Aorta (tissue), 5 donors: ENCODE results near the gene AKNAD1. TPM values are rescaled to one million over a fixed set of nuclear protein-coding genes. Genes with fewer than 3 reads are reported as not detected.
A peak's percentile ranks its signal among the peaks of the same experiment; 100 is the strongest.

ENCODE experiments used
- ATAC-seq: fragments of 200-7000 bp; cut with Tn5 transposase; one replicate; pipeline ENCODE4 v1.9.1; 2022; ENCODE audit warnings: moderate library complexity; ENCODE audit not compliant: low FRiP score
- DNase-seq, 2 donors: peaks; one replicate each; pipeline ENCODE4 v3.0.0-alpha.2; 2020
- H3K27ac ChIP-seq, 2 donors: one replicate each; pipeline ENCODE4 v1.5.1; 2013; ENCODE audit warnings: low read length in 2 of 2, mild to moderate bottlenecking in 2 of 2, moderate library complexity in 2 of 2, control low read depth in 1 of 2, inconsistent platforms in 1 of 2, low read depth in 1 of 2
- H3K27me3 ChIP-seq, 2 donors: one replicate each; pipeline ENCODE4 v1.6.1; 2013; ENCODE audit warnings: control low read depth in 1 of 2, low read length in 1 of 2, mild to moderate bottlenecking in 1 of 2, moderate library complexity in 1 of 2; ENCODE audit not compliant: insufficient read depth in 2 of 2, control insufficient read depth in 1 of 2
- H3K36me3 ChIP-seq, 2 donors: one replicate each; pipeline ENCODE4 v1.6.1; 2013; ENCODE audit warnings: control low read depth in 1 of 2, low read length in 1 of 2, mild to moderate bottlenecking in 1 of 2; ENCODE audit not compliant: insufficient read depth in 2 of 2, control insufficient read depth in 1 of 2
- H3K4me1 ChIP-seq, 2 donors: one replicate each; pipeline ENCODE4 v1.6.1; 2013; ENCODE audit warnings: low read length in 2 of 2, control low read depth in 1 of 2, mild to moderate bottlenecking in 1 of 2, moderate library complexity in 1 of 2; ENCODE audit not compliant: insufficient read depth in 2 of 2, control insufficient read depth in 1 of 2
- H3K4me3 ChIP-seq, 2 donors: one replicate each; pipeline ENCODE4 v1.5.1; 2013; ENCODE audit warnings: low read length in 2 of 2, control low read depth in 1 of 2, mild to moderate bottlenecking in 1 of 2
- H3K9me3 ChIP-seq: one replicate; pipeline ENCODE4 v1.6.1; 2013; ENCODE audit warnings: mild to moderate bottlenecking, low read length; ENCODE audit not compliant: control insufficient read depth
- WGBS, 2 donors: extraction: QIAGEN DNeasy Blood & Tissue Kit; methylation state at CpG; one replicate each; pipeline ENCODE4 v1.1.7; 2013; 5-methylcytosine and 5-hydroxymethylcytosine counted together
- intact Hi-C, 2 donors: fragments of 100-400 bp; cut with DNase I; formaldehyde crosslinking; loops; one replicate each; pipeline versions ENCODE4 v1.14.2 to v1.15.0; 2022
- polyA plus RNA-seq, 2 donors: library from polyadenylated mRNA; stranded (reverse); fragments of 200-250 nt; gene quantifications; one replicate each; pipeline ENCODE4 v1.2.3, GENCODE V29; 2013
- total RNA-seq, 2 donors: library from RNA; stranded (reverse); fragmentation: NEBNext Ultra II Directional; extraction: Animal tissue kit (Norgen Biotek cat#: 25700); gene quantifications; one replicate each; pipeline ENCODE4 v1.2.1, GENCODE V29; 2021
- donor health status: healthy with polysubstance abuse.
- donor health status: Bipolar disorder and iron deficiency.
- donor health status: DM: no; HTN: no; CAD: no.
- donor health status: DM: no; HTN: no; CAD: no.
- donor health status: DM: yes; HTN: yes; CAD: no.

AKNAD1 gene
- total and polyA plus RNA-seq, 4 donors, result 0.72 TPM; not detected in 3

DNA sequence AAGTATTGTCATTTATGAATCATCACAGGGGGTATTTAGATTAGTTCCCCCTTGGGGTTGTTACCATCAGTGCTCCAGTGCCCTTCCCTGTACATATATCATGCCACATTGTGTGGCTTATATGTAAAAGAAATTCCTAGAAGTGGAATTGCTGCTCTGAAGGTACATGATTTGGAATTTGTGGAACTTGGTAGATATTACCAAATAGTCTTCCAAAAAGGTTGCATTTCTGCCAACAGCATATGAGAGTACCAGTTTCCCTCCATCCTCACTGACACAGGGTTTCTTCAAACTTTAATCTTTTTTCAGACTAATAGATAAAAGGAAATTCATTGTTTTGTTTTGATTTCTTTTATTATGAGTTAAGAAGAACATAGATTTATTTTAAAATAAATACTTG lies 41.3 kb downstream of the AKNAD1 start:
- no peak overlapping the region for H3K4me3 ChIP-seq
- H3K4me1 ChIP-seq, result peaks cover 1 to 3% of the 10 kb centered on the region in 2 donors
- peaks cover 0 to 1% of the 10 kb centered on the region in 2 donors for H3K36me3 ChIP-seq

DNA sequence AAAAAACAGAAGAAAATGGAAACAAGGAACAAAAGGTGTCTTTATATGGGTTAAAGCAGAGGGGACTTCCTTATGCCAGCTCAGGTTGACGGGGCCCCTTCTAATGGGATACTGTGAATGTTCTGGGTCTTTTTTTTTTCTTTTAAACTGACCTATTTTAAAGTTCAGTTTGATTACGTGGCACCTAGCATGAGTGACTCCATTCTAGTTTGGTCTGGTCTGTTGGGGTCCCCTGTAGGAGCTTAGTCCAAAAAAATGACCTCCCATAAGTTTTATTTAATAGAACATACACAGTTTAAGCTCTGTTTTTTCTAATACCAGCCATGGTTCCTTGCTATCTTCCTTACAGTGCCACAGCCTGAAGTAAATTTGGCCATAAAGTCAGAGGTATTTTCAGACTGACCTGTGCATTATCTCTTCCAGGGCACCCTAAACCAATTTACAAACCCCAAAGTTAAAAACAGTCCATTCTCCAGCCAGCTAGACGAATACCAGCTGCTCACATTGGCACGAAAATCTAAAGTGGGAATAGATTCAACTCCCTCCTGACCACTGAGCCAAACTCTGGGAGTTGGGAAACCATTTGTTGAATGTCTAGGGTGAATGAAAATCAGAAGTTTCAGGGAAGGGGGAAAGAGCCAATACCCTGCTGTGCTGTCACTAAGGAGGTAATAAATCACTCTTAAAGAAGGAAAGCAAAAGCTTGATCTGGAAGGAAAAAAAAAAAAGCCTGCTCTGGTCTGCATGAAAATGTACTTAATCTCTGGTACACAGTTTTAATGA lies 42.4 kb downstream of the AKNAD1 start:
- Histone ChIP-seq H3K9me3 (no peaks in the 10 kb centered on the region), H3K27ac (peak overlapping the region in 1 of 2 donors; percentile 53), H3K27me3 (no peaks in the 10 kb centered on the region), H3K36me3 (peaks cover 1 to 3% of the 10 kb centered on the region in 2 donors), H3K4me3 (no peak overlapping the region), H3K4me1 (peaks cover 1 to 3% of the 10 kb centered on the region in 2 donors)
- DNase-seq (no peak), ATAC-seq (peak; percentile 31)
- 16 to 24% methylated on average over 4 of the region's 4 CpGs for WGBS, 2 donors
- intact Hi-C loops, result no loop called here

More for the DNA sequence above, 41.3 kb downstream of the AKNAD1 start:
- Histone ChIP-seq H3K27ac (peak overlapping the region in 1 of 2 donors; percentile 78), H3K9me3 (no peaks in the 10 kb centered on the region), H3K27me3 (no peaks in the 10 kb centered on the region)
- intact Hi-C loops, result no loop called here
- ATAC-seq (no peak), DNase-seq (no peak)

DNA sequence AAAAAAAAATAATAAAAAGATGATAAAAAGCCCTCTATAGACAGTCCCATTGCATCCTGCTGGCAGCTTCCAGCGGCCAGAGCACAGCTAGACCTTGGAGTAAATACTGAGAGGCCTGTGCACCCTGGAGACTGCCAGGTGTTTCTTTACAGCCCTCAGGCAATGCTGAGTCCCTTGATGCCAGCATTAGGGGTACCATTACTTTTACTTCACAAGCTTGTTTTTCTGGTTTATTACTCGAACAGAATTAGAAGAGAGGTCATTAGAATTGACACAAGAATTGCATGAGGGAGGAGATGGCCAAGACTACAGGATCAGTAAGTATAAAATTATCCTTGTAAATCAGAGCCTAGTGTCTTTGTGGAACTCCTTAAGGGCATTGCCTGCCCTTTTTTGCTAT lies 43.6 kb downstream of the AKNAD1 start:
- intact Hi-C loops, result no loop called here
- 92 to 95% methylated on average over 2 of the region's 2 CpGs for WGBS, 2 donors
- H3K27ac ChIP-seq, result no peak overlapping the region
- H3K4me1 ChIP-seq, result peaks cover 1 to 3% of the 10 kb centered on the region in 2 donors
- DNase-seq, result no peak
- no peak overlapping the region for H3K4me3 ChIP-seq
- H3K9me3 ChIP-seq, result no peaks in the 10 kb centered on the region
- H3K36me3 ChIP-seq, result peaks cover 1 to 3% of the 10 kb centered on the region in 2 donors
- H3K27me3 ChIP-seq, result no peaks in the 10 kb centered on the region
- ATAC-seq, result no peak

DNA sequence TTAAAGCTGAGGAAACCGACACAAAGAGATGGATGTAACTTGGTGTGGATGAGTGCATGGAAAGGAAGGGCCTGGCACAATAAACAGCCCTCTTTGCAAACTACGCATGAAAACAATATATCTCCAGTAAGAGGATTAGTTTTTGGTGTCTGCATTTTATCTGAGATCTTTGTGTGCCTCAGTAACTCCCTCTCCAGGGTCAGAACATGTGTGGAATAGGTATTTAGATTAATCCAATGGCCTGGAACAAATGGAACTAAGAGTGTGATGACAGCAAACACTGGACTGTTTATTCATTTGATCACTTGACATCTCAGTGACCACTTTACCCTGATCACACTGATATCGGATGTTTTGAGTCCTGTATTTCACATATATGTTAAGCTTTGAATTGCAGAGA lies 45.3 kb downstream of the AKNAD1 start:
- H3K27me3 ChIP-seq, result no peaks in the 10 kb centered on the region
- 95 to 96% methylated on average over 3 of the region's 3 CpGs for WGBS, 2 donors
- H3K4me1 ChIP-seq, result peaks cover 1 to 3% of the 10 kb centered on the region in 2 donors
- H3K36me3 ChIP-seq, result peaks cover 1 to 3% of the 10 kb centered on the region in 2 donors
- ATAC-seq, result no peak
- H3K9me3 ChIP-seq, result no peaks in the 10 kb centered on the region
- intact Hi-C loops, result no loop called here
- H3K4me3 ChIP-seq, result no peak overlapping the region
- H3K27ac ChIP-seq, result no peak overlapping the region
- no peak for DNase-seq

DNA sequence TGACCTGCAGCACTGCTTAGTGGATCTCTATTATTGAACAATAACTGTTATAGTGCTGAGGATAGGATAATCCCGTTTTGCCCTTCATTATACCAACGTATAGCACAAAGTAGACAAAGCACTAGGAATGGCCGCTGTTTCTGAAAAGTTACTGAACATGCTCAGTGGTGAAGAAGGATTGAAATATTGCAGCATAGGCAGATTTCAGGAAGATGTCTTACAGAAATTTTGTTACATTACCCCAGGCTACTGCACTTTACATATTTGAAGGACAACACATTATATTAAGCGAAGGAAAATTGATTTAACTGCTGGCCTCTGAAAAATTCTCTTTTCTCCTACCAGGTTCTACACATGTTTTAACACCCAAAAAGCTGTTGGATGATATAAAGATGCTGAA lies 48.5 kb downstream of the AKNAD1 start:
- 86 to 90% methylated on average over 4 of the region's 4 CpGs for WGBS, 2 donors
- H3K27ac ChIP-seq, result no peak overlapping the region
- intact Hi-C loops, result no loop called here
- H3K27me3 ChIP-seq, result no peaks in the 10 kb centered on the region
- peaks cover 3 to 4% of the 10 kb centered on the region in 2 donors for H3K36me3 ChIP-seq
- no peaks in the 10 kb centered on the region for H3K9me3 ChIP-seq
- no peak for ATAC-seq
- DNase-seq, result no peak
- no peaks in the 10 kb centered on the region for H3K4me1 ChIP-seq
- H3K4me3 ChIP-seq, result no peak overlapping the region

DNA sequence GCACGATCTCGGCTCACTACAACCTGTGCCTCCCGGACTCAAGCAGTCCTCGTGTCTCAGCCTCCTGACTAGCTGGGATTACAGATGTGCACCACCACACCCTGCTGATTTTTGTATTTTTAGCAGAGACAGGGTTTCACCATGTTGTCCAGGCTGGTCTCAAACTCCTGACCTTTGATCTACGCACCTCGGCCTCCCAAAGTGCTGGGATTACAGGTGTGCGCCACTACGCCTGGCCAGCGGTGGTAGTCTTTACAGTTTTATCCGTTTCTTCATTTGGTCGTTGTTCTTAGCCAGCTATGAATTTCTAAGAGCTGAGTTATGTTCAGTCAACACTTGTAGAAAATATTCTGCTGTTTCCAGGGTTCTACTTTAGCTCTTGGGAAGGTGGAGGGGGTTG lies 53.3 kb downstream of the AKNAD1 start:
- DNase-seq, result no peak
- no peak for ATAC-seq
- H3K4me3 ChIP-seq, result no peak overlapping the region
- 85 to 87% methylated on average over 11 of the region's 11 CpGs for WGBS, 2 donors
- H3K27me3 ChIP-seq, result no peaks in the 10 kb centered on the region
- no peaks in the 10 kb centered on the region for H3K9me3 ChIP-seq
- peaks cover 0 to 3% of the 10 kb centered on the region in 2 donors for H3K36me3 ChIP-seq
- H3K4me1 ChIP-seq, result no peaks in the 10 kb centered on the region
- H3K27ac ChIP-seq, result no peak overlapping the region
- intact Hi-C loops, result no loop called here

DNA sequence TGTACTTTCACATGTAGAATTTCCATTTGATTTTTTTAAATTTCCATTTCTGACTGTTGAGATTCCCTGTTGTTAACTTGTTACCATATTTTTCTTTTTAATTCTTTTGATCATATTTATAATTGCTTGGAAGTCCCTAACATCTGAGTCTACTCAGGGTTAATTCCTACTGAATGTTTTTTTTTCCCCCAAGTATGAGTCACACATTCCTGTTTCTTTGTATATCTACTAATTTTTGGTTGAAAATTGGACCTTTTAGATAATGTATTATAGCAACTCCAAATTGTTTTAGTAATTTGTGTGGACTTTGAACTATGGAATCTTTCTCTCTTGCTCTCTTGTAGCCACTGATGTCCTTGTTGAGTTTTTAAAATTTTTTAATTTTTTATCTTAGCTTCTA lies 55.8 kb downstream of the AKNAD1 start:
- no peak overlapping the region for H3K27ac ChIP-seq
- no peak overlapping the region for H3K4me3 ChIP-seq
- H3K27me3 ChIP-seq, result no peaks in the 10 kb centered on the region
- H3K4me1 ChIP-seq, result no peaks in the 10 kb centered on the region
- ATAC-seq (no peak), DNase-seq (no peak)
- H3K36me3 ChIP-seq, result peaks cover 0 to 5% of the 10 kb centered on the region in 2 donors
- intact Hi-C loops, result no loop called here
- H3K9me3 ChIP-seq, result no peaks in the 10 kb centered on the region

DNA sequence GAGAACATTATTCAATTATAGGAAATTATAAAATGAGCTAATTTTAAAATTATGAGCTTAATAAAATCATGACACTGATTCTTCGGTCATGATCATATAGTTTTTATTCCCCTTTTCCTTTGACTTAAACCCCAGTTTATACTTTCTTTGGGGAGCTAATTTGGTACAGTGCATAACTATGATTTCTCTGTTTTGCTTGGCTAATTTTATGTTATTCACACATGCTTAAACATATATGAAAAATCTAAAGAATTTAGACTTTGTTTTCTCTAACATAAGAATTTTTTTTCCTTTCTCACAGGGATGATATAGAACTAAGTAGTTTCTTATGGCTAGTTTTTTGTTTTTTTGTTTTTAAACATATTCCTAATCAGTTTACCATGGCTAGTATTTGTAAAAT lies 57.9 kb downstream of the AKNAD1 start:
- WGBS, 2 donors, result 43 to 48% methylated on average over 1 of the region's 1 CpG
- no peak for ATAC-seq
- H3K4me3 ChIP-seq, result no peak overlapping the region
- peaks cover 0 to 4% of the 10 kb centered on the region in 2 donors for H3K36me3 ChIP-seq
- no peak for DNase-seq
- H3K9me3 ChIP-seq, result no peaks in the 10 kb centered on the region
- H3K27ac ChIP-seq, result no peak overlapping the region
- no peaks in the 10 kb centered on the region for H3K27me3 ChIP-seq
- H3K4me1 ChIP-seq, result no peaks in the 10 kb centered on the region
- intact Hi-C loops, result no loop called here

DNA sequence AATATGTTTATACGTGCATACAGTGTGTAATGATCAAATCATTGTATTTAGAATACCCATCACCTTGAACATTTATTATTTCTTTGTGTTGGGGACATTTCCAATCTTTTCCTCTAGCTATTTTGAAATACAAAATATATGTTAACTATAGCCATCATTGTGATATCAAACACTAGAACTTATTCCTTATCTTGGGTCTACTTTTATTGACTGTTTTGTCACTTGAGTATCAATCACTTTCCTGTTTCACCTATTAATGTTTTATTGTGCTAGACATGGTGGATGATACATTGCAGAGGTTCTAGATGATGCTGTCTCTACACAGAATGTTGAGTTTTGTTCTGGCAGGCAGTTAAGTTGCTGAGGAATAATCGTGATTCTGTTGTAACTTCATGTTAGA lies 64.5 kb downstream of the AKNAD1 start:
- WGBS, 2 donors, result 97 to 100% methylated on average over 2 of the region's 2 CpGs
- H3K27ac ChIP-seq, result no peak overlapping the region
- intact Hi-C loops, result no loop called here
- DNase-seq (no peak), ATAC-seq (no peak)
- no peaks in the 10 kb centered on the region for H3K27me3 ChIP-seq
- H3K9me3 ChIP-seq, result no peaks in the 10 kb centered on the region
- H3K4me3 ChIP-seq, result no peak overlapping the region
- no peaks in the 10 kb centered on the region for H3K4me1 ChIP-seq
- H3K36me3 ChIP-seq, result peaks cover 0 to 4% of the 10 kb centered on the region in 2 donors
